ENCODE measurements around the gene SLC35B4.

The SLC35B4 gene

DNA sequence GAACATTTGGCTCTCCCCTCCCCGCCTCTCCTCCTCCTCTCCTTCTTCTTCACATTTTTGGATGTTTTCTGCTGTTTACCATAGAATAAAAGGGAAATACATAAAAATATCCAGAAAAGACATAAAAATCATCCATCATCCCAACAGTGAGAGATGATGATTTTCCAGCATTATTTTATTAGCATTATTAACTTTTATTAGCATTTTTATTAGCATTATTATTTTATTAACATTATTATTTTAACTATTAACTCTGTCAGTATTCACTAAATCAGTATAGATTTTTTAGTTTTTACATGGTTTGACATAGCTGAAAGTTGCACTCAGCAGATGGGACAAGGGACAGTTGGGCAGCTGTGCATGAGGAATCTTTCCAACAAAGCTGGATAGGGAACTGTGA lies 16.2 kb upstream of the SLC35B4 start:
- H2AFZ ChIP-seq (ENCODE audit: low read depth, low read length) = no peak overlapping the region
- no peak for ATAC-seq (ENCODE audit: insufficient read depth, low read depth)
- no peak overlapping the region for H3K4me3 ChIP-seq (ENCODE audit: low read depth in 1 of 2, low read length in 2 of 2)
- no peaks in the 10 kb centered on the region for H4K20me1 ChIP-seq (ENCODE audit: insufficient read depth, low read length)
- H3K27me3 ChIP-seq (ENCODE audit: insufficient read depth, low read length, poor library complexity) = no peaks in the 10 kb centered on the region
- no peak overlapping the region for H3K4me2 ChIP-seq (ENCODE audit: insufficient read depth, low read length)
- TF ChIP-seq EZH2 (IDR thresholded peaks at IDR 0.05; ENCODE audit: borderline replicate concordance, low read depth, low read length, severe bottlenecking) = no peak
- TF ChIP-seq, protein P1, sequence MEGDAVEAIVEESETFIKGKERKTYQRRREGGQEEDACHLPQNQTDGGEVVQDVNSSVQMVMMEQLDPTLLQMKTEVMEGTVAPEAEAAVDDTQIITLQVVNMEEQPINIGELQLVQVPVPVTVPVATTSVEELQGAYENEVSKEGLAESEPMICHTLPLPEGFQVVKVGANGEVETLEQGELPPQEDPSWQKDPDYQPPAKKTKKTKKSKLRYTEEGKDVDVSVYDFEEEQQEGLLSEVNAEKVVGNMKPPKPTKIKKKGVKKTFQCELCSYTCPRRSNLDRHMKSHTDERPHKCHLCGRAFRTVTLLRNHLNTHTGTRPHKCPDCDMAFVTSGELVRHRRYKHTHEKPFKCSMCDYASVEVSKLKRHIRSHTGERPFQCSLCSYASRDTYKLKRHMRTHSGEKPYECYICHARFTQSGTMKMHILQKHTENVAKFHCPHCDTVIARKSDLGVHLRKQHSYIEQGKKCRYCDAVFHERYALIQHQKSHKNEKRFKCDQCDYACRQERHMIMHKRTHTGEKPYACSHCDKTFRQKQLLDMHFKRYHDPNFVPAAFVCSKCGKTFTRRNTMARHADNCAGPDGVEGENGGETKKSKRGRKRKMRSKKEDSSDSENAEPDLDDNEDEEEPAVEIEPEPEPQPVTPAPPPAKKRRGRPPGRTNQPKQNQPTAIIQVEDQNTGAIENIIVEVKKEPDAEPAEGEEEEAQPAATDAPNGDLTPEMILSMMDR (IDR thresholded peaks at IDR 0.05; ENCODE audit: borderline replicate concordance, extremely low read depth, low read length, poor library complexity, severe bottlenecking) = no peak
- H3K36me3 ChIP-seq (ENCODE audit: insufficient read depth, low read length) = no peaks in the 10 kb centered on the region
- no peaks in the 10 kb centered on the region for H3K79me2 ChIP-seq (ENCODE audit: insufficient read depth, low read length)
- H3K27ac ChIP-seq (ENCODE audit: low read length) = no peak overlapping the region
- H3K9ac ChIP-seq (ENCODE audit: low read depth, low read length) = no peak overlapping the region
- no peaks in the 10 kb centered on the region for H3K9me3 ChIP-seq (ENCODE audit: insufficient read depth, low read length, severe bottlenecking)
- H3K4me1 ChIP-seq (ENCODE audit: insufficient read depth, low read length) = no peaks in the 10 kb centered on the region
- DNase-seq = no peak

DNA sequence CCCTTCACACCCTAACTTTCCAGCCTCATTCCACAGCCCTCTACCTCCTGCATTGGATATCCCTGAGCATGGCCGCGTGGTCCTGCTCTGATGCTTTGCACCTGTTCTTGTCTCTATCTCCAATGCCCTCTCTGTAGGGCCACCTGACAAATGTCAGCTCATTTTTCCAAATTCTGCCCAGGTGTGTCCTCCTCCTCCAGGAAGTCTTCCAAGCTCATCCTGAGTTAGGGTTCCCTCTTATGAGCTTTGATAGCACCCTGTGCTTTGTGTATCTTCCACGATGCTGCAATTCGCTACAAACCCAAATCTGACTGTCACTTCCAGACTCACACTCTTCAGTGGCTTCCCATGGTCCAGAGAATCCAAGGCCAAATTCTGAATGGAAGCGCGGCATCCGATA lies 14.7 kb upstream of the SLC35B4 start:
- H3K9me3 ChIP-seq (ENCODE audit: insufficient read depth, low read length, severe bottlenecking) = no peaks in the 10 kb centered on the region
- H3K4me1 ChIP-seq (ENCODE audit: insufficient read depth, low read length) = no peaks in the 10 kb centered on the region
- no peak for TF ChIP-seq EZH2 (IDR thresholded peaks at IDR 0.05; ENCODE audit: borderline replicate concordance, low read depth, low read length, severe bottlenecking)
- TF ChIP-seq, protein P1 (IDR thresholded peaks at IDR 0.05; ENCODE audit: borderline replicate concordance, extremely low read depth, low read length, poor library complexity, severe bottlenecking) = no peak
- H3K27ac ChIP-seq (ENCODE audit: low read length) = no peak overlapping the region
- no peaks in the 10 kb centered on the region for H4K20me1 ChIP-seq (ENCODE audit: insufficient read depth, low read length)
- no peak overlapping the region for H3K4me2 ChIP-seq (ENCODE audit: insufficient read depth, low read length)
- no peak for ATAC-seq (ENCODE audit: insufficient read depth, low read depth)
- no peaks in the 10 kb centered on the region for H3K36me3 ChIP-seq (ENCODE audit: insufficient read depth, low read length)
- no peak overlapping the region for H3K4me3 ChIP-seq (ENCODE audit: low read depth in 1 of 2, low read length in 2 of 2)
- H3K79me2 ChIP-seq (ENCODE audit: insufficient read depth, low read length) = no peaks in the 10 kb centered on the region
- H3K27me3 ChIP-seq (ENCODE audit: insufficient read depth, low read length, poor library complexity) = no peaks in the 10 kb centered on the region
- no peak overlapping the region for H3K9ac ChIP-seq (ENCODE audit: low read depth, low read length)
- DNase-seq = no peak
- no peak overlapping the region for H2AFZ ChIP-seq (ENCODE audit: low read depth, low read length)

DNA sequence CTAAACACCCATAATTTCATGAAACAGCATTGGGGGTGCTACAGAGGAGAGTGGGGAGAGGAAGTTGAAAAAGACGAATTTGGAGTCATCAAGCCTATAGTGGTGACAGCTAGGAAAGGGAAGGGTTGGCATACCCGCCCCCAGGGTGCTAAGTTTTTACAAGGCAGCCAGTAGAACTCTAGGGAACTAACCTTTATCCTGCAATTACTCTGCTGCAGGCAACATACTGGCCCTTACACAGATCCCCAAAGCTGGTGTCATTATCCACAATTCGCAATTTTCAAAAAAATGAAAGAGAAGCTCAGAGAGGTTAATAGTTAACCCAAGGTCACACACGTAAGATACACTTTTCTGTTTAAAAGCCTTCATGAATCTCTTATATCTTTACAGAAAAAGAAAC lies 14.2 kb upstream of the SLC35B4 start:
- no peak overlapping the region for H3K4me2 ChIP-seq (ENCODE audit: insufficient read depth, low read length)
- H3K9me3 ChIP-seq (ENCODE audit: insufficient read depth, low read length, severe bottlenecking) = no peaks in the 10 kb centered on the region
- H3K4me3 ChIP-seq (ENCODE audit: low read depth in 1 of 2, low read length in 2 of 2) = no peak overlapping the region
- H3K9ac ChIP-seq (ENCODE audit: low read depth, low read length) = no peak overlapping the region
- no peak for ATAC-seq (ENCODE audit: insufficient read depth, low read depth)
- no peaks in the 10 kb centered on the region for H3K27me3 ChIP-seq (ENCODE audit: insufficient read depth, low read length, poor library complexity)
- TF ChIP-seq, protein P1 (IDR thresholded peaks at IDR 0.05; ENCODE audit: borderline replicate concordance, extremely low read depth, low read length, poor library complexity, severe bottlenecking) = no peak
- no peak for TF ChIP-seq EZH2 (IDR thresholded peaks at IDR 0.05; ENCODE audit: borderline replicate concordance, low read depth, low read length, severe bottlenecking)
- H4K20me1 ChIP-seq (ENCODE audit: insufficient read depth, low read length) = no peaks in the 10 kb centered on the region
- no peak overlapping the region for H2AFZ ChIP-seq (ENCODE audit: low read depth, low read length)
- no peak overlapping the region for H3K27ac ChIP-seq (ENCODE audit: low read length)
- DNase-seq = no peak
- H3K4me1 ChIP-seq (ENCODE audit: insufficient read depth, low read length) = no peaks in the 10 kb centered on the region
- no peaks in the 10 kb centered on the region for H3K36me3 ChIP-seq (ENCODE audit: insufficient read depth, low read length)
- no peaks in the 10 kb centered on the region for H3K79me2 ChIP-seq (ENCODE audit: insufficient read depth, low read length)
